OCI-LY7 (cell line): Measurements from ENCODE around the gene AGR3.

Source experiments
- EZH2phosphoT487 ChIP-seq: fragments of 200-600 bp; sonication (generic); IDR thresholded peaks from 2 replicates; pipeline ENCODE4 v1.6.1; 2018; ENCODE audit warnings: low read depth, borderline replicate concordance, mild to moderate bottlenecking, mixed run types, antibody characterized with exemption, low read length, moderate library complexity, mixed read lengths
- TF ChIP-seq, protein P1 (sequence below): fragments of 200-600 bp; sonication (generic); conservative IDR thresholded peaks from 2 replicates; pipeline ENCODE4 v1.5.1; 2014; ENCODE audit warnings: mild to moderate bottlenecking, antibody characterized with exemption, low read length, moderate library complexity, mixed read lengths

- TF ChIP-seq, protein P1, sequence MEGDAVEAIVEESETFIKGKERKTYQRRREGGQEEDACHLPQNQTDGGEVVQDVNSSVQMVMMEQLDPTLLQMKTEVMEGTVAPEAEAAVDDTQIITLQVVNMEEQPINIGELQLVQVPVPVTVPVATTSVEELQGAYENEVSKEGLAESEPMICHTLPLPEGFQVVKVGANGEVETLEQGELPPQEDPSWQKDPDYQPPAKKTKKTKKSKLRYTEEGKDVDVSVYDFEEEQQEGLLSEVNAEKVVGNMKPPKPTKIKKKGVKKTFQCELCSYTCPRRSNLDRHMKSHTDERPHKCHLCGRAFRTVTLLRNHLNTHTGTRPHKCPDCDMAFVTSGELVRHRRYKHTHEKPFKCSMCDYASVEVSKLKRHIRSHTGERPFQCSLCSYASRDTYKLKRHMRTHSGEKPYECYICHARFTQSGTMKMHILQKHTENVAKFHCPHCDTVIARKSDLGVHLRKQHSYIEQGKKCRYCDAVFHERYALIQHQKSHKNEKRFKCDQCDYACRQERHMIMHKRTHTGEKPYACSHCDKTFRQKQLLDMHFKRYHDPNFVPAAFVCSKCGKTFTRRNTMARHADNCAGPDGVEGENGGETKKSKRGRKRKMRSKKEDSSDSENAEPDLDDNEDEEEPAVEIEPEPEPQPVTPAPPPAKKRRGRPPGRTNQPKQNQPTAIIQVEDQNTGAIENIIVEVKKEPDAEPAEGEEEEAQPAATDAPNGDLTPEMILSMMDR = no peak
- no peak for TF ChIP-seq EZH2phosphoT487
Observed at GRCh38 chr7:16839646-16840045, 42.1 kb downstream of the AGR3 start.
